WERI-Rb-1 (cell line): Measurements from ENCODE around the gene ABHD6.

Experiments
- DNase-seq: peaks from one replicate; pipeline ENCODE4 v3.0.0-alpha.2; 2020
- H3K27ac ChIP-seq: fragments of 250-450 bp; sonication (Bioruptor Pico); 2 replicates; pipeline ENCODE4 v1.5.1; 2020; ENCODE audit warnings: mild to moderate bottlenecking, moderate library complexity
- H3K27me3 ChIP-seq: fragments of 250-450 bp; sonication (Bioruptor Pico); 2 replicates; pipeline ENCODE4 v1.5.1; 2021; ENCODE audit warnings: mild to moderate bottlenecking, low read depth, moderate library complexity; ENCODE audit not compliant: insufficient read depth, severe bottlenecking
- H3K36me3 ChIP-seq: fragments of 250-450 bp; sonication (Bioruptor Pico); 2 replicates; pipeline ENCODE4 v1.5.1; 2020; ENCODE audit warnings: mild to moderate bottlenecking, moderate library complexity
- H3K4me3 ChIP-seq: 2 replicates; pipeline ENCODE4 v1.5.1; 2011; ENCODE audit warnings: low read depth, mild to moderate bottlenecking, control low read depth, low read length
- H3K9me3 ChIP-seq: fragments of 250-450 bp; sonication (Bioruptor Pico); 2 replicates; pipeline ENCODE4 v1.5.1; 2021; ENCODE audit warnings: mild to moderate bottlenecking, moderate library complexity; ENCODE audit not compliant: severe bottlenecking
- TF ChIP-seq, protein P1 (sequence below): IDR thresholded peaks from 2 replicates; pipeline ENCODE4 v1.5.1; 2011; ENCODE audit warnings: low read depth, mild to moderate bottlenecking, control low read depth, inconsistent platforms, low read length

Gene ABHD6

DNA sequence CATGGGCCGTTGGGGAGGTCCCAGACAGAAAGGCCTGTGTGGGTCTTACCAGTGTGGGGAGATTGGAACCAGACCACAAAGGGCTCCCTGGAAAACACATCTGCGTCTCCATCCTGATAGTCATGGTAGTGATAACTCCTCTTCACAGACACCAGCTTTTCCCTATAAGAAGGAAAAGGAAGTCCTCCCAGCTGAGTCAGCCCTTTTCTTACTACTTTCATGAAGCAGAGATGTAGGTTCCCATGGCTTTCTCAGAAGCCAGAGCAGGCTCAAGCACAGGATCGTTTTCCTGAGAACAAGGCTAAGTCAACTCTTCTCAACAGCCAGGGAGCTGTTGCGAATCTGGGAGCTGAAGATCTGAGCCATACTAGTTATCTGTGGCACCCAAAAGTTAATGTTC lies 32.9 kb upstream of the ABHD6 start:
- Histone ChIP-seq H3K36me3 (no peaks in the 10 kb centered on the region), H3K27ac (no peak overlapping the region), H3K4me3 (no peak overlapping the region), H3K9me3 (peaks cover 3% of the 10 kb centered on the region), H3K27me3 (no peaks in the 10 kb centered on the region)
- no peak for DNase-seq
- TF ChIP-seq, protein P1, sequence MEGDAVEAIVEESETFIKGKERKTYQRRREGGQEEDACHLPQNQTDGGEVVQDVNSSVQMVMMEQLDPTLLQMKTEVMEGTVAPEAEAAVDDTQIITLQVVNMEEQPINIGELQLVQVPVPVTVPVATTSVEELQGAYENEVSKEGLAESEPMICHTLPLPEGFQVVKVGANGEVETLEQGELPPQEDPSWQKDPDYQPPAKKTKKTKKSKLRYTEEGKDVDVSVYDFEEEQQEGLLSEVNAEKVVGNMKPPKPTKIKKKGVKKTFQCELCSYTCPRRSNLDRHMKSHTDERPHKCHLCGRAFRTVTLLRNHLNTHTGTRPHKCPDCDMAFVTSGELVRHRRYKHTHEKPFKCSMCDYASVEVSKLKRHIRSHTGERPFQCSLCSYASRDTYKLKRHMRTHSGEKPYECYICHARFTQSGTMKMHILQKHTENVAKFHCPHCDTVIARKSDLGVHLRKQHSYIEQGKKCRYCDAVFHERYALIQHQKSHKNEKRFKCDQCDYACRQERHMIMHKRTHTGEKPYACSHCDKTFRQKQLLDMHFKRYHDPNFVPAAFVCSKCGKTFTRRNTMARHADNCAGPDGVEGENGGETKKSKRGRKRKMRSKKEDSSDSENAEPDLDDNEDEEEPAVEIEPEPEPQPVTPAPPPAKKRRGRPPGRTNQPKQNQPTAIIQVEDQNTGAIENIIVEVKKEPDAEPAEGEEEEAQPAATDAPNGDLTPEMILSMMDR: no peak

DNA sequence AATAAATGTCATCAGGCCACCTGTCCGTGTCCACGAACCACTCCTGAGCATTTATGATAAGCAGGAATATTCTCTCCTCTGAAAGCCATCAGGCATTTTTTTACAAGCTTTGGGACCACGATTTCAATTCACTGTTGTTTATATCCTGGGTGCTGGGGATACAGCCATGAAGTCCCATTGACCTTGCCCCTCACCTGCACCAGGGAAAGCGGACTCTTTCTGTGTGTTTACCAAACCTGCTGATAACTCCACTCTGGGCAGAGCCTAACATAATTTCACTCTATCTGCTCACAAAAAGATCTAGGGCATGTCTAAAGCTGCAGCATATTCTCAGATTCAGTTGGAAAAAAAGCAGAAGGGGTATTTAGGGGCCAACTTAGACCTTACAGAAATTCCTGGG lies 31.6 kb upstream of the ABHD6 start:
- Histone ChIP-seq H3K27me3 (no peaks in the 10 kb centered on the region), H3K27ac (no peak overlapping the region), H3K4me3 (no peak overlapping the region), H3K36me3 (no peaks in the 10 kb centered on the region), H3K9me3 (peaks cover 3% of the 10 kb centered on the region)
- no peak for DNase-seq
- TF ChIP-seq, protein P1: no peak

DNA sequence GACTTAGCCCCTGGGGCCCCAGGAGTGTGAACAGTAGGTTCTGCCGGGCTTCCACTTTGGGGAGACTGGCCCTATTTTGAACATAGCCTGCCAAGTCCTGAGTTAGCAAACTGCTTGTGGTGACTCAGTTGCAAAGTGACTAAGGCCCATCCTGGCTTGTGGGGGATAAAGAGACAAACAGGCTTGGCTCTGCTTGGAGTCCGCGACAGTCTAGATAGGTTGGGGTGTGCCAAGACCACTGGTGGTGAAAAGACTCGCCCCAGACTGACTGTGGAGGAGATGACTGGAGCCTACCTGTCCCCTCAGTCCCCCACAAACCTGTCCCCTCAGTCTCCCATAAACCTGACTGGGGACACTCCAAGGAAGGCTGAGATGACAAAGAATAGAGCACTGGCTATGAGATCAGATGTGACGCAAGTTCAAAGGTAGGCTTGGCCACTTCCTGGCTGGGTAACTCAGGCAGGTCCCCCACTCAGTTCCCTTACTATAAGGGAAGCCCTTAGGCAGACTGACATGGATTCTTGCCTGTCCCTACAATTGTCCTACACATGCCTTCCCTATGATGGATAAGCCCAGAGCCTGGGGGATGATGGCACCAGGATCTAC lies 31.1 kb upstream of the ABHD6 start:
- Histone ChIP-seq H3K27ac (no peak overlapping the region), H3K4me3 (no peak overlapping the region), H3K27me3 (no peaks in the 10 kb centered on the region), H3K9me3 (peaks cover 3% of the 10 kb centered on the region), H3K36me3 (no peaks in the 10 kb centered on the region)
- no peak for DNase-seq
- TF ChIP-seq, protein P1: no peak

DNA sequence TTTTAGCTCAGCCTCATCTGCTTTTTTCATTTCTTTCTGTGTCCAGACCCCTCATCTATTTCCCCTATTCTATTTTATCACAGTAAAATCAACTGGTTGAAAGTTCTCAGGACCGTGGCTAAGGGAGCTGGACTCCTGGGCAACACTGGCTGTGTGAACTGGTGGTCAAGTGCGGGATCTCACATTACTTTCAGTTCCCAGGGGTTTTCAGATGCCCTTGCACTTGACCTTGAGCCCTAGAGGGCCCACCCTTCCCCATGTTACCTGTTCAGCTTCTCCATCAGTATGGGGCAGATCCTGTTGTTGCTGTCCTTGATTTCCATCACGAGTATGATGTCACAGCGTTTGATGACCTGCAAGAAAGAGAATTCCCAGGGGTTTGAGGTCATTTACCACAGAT lies 29.6 kb upstream of the ABHD6 start:
- H3K4me3 ChIP-seq: no peak overlapping the region

DNA sequence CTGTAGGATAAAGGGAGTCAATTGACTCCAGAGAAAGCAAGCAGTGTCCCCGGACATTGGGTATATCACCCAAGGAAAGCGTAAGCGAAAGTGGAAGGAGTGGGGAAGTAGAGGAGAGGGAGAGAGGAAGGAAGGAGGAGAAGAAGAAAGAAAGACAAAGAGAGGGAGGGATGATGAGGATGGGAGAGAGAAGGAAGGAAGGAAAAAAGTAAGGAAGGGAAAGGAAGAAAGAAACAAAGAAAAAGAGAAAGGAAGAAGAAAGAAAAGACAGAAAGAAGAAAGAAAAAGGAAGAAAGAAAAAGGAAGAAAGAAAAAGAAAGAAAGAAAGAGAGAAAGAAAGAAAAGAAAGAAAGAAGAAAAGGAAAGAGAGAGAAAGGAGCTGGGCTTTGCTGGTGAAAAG lies 27.7 kb upstream of the ABHD6 start:
- Histone ChIP-seq H3K36me3 (no peaks in the 10 kb centered on the region), H3K9me3 (no peaks in the 10 kb centered on the region), H3K27ac (no peak overlapping the region), H3K4me3 (no peak overlapping the region), H3K27me3 (no peaks in the 10 kb centered on the region)
- no peak for DNase-seq
- TF ChIP-seq, protein P1: no peak

More for the DNA sequence above, 29.6 kb upstream of the ABHD6 start:
- Histone ChIP-seq H3K27ac (no peak overlapping the region), H3K36me3 (no peaks in the 10 kb centered on the region), H3K27me3 (no peaks in the 10 kb centered on the region), H3K9me3 (no peaks in the 10 kb centered on the region)
- no peak for DNase-seq
- TF ChIP-seq, protein P1: no peak
